Left ventricle myocardium superior (tissue), 1 donor: Measurements from ENCODE around the gene IL4R. TPM values are rescaled to one million over a fixed set of nuclear protein-coding genes. Genes with fewer than 3 reads are reported as not detected.
A peak's percentile ranks its signal among the peaks of the same experiment; 100 is the strongest.
"Not testable (repeated sequence)": the region's sequence is repeated elsewhere in the genome, so short reads cannot be mapped to it uniquely, and the experiment has no call there.

ENCODE experiments used
- ATAC-seq: fragments of 200-7000 bp; cut with Tn5 transposase; one replicate; pipeline ENCODE4 v1.9.1; 2020; ENCODE audit warnings: mild to moderate bottlenecking, moderate library complexity
- DNase-seq: peaks from one replicate; pipeline ENCODE4 v3.0.0-alpha.2; 2020
- intact Hi-C: fragments of 100-400 bp; cut with micrococcal nuclease; formaldehyde crosslinking; loops from one replicate; pipeline ENCODE4 v1.11.0; 2022
- total RNA-seq: library from RNA; stranded (reverse); fragmentation: NEBNext Ultra II Directional; extraction: Animal tissue kit (Norgen Biotek cat#: 25700); gene quantifications from one replicate; pipeline ENCODE4 v1.2.1, GENCODE V29; 2021
- donor health status: DM: no; HTN: yes; CAD: no; lungs with severe emphysema.

Gene IL4R
- total RNA-seq, 1 donor from 2014 or later = 9.8 TPM

DNA sequence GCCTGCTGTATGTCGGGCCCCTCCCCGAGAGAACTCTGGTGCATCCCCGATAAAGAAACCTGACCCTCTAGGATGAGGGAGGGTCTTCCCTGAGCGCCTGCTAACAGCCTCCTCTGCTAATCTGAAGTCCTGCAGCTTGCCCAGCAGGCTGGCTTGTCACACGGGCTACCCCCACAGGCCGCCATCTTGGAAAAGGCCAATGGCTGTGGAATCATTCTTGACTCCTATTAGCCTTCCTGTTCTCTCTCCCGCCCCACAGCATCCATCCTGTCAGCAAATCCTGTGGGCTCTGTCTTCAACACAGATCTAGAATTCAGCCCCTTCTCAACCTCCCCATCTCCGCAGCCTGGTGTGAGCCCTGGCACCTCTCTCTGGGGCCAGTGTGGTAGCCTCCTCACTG, 12.0 kb downstream of the IL4R start:
- intact Hi-C loops = no loop called here
- no peak for DNase-seq
- no peak for ATAC-seq

DNA sequence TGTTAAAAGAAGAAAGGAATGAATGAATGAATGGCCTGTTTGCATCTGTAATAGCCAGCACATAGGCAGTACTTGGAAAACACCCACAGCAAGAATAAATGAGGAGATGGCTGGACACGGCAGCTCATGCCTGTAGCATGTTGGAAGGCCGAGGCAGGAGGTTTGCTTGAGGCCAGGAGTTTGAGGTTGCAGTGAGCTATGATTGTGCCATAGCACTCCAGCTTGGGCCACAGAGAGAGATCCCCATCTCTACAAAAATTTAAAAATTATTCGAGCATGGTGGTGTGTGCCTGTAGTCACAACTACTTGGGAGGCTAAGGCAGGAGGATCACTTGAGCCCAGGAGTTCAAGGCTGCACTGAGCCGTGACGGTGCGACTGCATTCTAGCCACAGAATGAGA, 12.5 kb downstream of the IL4R start:
- ATAC-seq (no peak), DNase-seq (no peak)
- intact Hi-C loops = no loop called here

DNA sequence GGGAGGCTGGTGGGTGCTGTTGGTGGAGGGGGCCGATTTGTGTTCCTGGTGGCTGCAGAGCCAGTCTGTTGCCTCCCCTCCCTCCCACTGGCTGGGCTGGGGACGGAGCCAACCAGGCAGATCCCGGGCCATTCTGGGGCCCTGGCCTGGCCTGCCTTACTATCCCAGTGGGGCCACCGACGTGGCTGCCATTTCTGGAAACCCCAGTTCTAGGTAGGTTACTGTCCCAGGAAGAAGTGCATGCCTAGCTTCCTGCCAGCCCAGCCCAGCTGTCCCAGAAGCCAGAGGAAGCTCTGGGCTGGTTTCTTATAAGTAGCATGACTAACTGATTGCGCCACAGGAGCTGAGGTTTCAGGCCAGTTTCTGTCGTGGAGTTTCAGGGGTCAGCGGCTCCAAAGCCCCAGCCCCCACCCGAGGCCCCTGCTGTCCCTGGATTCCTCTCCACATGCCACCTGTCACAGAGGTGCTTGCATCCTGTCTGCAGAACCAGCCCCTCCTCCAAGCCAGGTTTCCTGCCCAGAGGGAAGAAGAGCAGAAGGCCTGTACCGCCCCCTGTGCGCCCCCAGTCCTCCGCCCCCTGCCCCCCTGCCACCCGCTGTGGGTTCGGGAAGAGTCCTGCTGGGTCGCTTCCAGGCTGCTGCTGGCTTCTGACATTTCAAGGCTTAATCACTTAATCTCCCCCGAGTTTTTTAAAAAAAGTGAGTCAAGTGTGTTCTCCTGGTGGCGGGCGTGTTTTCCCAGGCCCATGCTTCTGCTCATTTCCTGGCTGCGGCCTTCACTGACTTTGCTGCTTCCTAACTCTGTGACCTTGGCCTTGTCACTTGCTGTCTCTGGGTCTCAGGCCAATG, 13.2 kb downstream of the IL4R start:
- intact Hi-C loops = no loop called here
- peak; percentile 85 for ATAC-seq
- DNase-seq = peak; percentile 78

DNA sequence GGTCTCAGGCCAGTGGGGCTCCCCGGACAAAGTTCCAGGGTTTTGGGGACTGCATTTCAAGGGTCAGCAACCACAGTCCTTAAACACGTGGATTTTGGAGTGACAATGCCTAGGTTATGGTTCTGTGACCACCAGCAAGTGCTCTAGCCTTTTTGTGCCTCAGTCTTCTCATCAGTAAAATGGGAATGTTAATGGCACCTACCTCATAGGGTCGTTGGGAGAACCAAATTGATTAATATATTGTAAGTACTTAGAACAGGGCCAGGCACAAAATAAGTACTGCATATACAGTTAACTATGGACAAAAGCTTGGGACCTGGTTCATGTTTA, 13.8 kb downstream of the IL4R start:
- intact Hi-C loops = no loop called here
- no peak for DNase-seq
- no peak for ATAC-seq

DNA sequence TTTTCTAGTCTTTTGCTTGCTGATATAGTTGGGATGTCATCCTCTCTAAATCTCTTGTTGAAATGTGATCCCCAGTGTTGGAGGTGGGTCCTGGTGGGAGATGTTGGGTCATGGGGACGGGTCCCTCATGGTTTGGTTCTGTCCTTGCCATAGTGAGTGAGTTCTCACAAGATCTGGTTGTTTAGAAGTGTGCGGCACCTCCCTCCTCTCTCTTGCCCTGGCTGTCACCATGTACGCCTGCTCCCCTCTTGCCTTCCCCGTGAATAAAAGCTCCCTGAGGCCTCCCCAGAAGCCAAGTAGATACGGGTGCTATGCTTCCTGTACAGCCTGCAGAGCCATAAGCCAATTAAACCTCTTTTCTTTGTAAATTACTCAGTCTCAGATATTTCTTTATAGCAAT, 15.2 kb downstream of the IL4R start:
- DNase-seq = no peak
- ATAC-seq = no peak
- intact Hi-C loops = no loop called here

DNA sequence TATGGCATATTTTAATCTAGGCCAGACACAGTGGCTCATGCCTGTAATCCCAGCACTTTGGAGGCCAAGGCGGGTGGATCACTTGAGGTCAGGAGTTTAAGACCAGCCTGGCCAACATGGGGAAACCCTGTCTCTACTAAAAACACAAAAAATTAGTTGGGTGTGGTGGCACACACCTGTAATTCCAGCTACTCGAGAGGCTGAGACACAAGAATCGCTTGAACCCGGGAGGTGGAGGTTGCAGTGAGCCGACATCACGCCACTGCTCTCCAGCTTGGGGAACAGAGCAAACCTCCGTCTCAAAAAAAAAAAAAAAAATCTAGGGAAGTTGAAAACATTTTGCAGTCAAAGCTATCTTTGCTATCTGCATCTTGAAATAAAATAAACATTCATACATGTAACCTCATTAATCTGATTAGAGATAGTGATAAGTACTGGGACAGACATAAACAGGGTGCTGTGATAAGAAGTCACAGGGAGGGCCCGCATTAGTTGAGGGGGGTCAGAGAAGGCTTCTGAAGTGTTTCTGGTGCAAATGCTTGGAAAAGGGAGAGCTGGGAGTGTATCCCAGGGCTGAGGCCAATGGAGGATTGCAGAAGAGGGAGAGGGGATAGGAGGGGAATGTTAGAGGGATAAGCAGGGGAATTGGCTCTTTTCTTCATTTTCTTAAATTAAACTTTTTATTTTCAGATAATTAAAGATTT, 15.8 kb downstream of the IL4R start:
- ATAC-seq, intact Hi-C loops, DNase-seq: not testable (repeated sequence)

DNA sequence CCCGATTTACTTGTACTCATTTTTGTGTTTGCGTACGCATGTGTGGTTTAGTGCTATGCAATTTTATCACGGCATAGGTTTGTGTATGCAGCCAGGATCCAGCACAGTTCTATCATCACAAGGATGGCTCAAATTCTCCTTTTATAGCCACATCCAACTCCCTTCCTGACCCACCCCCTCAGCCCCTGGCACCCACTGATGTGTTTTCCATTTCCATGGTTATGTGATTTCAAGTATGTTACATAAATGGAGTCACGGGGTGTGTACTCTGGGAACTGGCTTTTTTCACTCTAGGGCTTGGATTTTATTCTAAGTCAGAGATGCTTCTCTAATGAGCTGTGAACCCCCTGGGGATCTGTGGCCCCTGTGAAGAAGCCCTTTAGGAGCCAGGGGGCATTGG, 16.8 kb downstream of the IL4R start:
- intact Hi-C loops = no loop called here
- DNase-seq (peak; percentile 52), ATAC-seq (peak; percentile 55)

DNA sequence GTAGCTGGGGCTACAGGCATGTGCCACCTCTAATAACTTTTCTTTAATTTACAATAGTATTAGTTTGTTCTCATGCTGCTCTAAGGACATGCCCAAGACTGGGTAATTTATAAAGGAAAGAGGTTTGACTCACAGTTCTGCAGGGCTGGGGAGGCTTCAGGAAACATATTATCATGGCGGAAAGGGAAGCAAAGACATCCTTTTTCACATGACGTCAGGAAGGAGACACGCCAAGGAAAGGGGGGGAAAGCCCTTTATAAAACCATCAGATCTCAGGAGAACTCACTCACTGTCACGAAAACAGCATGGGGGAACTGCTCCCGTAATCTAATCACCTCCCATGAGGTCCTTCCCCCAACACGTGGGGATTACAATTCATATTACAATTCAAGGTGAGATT, 18.3 kb downstream of the IL4R start:
- peak; percentile 30 for ATAC-seq

DNA sequence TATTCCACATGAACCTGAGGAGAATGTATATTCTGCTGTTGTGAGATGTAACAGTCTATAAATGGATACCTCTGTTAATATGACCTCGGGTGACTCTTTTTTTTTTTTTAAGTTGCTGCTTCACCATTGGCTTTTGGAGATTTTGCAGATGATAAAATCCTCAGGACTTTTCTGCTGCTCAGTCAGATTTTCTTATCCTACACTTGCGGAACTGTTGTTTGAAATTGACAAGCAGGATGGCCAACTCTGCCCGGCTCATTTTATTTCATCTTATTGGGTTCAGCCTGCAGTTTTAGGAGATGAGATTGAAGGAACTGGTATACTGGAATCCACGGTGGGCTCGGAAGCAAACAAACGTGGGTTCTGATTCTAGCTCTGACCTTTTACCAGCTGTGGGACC, 19.3 kb downstream of the IL4R start:
- intact Hi-C loops = no loop called here
- ATAC-seq (no peak), DNase-seq (no peak)

More for the DNA sequence above, 18.3 kb downstream of the IL4R start:
- intact Hi-C loops = no loop called here
- DNase-seq = no peak

DNA sequence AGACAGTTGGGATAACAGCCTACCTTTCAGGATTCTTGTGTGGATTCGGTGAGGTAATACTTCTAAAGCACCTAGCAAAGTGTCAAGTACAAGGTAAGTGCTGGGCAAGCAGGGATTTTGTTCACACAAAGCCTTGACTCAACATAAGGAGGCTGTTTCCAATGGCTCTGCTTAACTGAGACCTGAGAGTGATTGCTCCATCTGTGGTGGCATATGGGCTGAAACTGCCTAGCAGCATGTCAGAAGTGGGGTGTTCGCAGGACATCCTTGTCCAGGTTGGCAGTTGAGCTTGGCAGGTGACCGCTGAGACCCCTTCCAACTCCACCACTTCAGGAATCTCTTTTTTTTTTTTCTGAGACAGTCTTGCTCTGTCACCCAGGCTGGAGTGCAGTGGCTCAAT, 19.8 kb downstream of the IL4R start:
- no peak for DNase-seq

DNA sequence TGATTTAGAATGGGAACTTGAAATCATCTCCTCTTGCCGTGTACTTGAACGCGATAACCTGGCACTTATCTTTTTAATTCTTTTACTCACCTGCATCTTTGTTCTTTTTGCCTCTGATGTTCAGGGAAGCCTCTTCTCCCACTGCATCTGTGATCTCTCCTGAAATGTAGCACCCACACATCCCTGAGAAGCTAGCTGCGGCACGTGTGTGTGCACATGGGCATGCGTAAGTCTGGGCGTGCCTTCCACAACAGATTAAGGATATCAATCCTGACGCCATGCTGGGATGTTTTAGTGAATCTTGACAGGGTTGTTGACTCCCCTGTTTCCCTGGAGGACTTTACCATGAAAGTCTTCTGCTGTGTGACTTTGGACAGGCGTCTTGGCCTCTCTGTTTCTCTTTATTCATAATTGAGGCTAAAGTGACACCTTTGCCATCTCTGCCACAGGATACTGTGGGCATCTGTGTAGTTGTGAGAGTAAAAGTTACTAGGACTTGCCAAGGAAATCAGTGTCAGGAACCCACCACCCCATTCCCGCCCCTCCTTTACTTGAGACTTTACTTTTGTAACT, 20.5 kb downstream of the IL4R start:
- DNase-seq (no peak), ATAC-seq (no peak)
- intact Hi-C loops = no loop called here

More for the DNA sequence above, 19.8 kb downstream of the IL4R start:
- intact Hi-C loops = no loop called here
- ATAC-seq = no peak

DNA sequence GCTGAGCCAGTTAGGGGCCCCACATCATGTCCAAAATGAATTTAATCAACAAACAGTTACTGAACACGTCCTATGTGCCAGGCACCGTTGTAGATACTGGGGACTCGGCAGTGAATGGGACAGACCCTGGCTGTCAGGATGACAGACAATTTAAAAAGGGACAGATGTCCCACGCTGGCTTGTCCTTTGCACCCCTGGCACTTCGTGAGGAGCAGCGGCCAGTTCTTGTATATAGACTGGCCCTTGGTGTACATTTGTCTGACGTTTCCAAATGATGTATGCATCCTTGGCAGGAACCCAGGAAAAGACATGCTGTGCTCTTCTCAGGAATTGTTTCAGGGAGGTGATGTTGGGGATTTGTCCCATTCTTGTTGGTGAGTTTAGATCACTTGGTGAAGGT, 21.1 kb downstream of the IL4R start:
- intact Hi-C loops = no loop called here
- ATAC-seq = no peak
- no peak for DNase-seq

DNA sequence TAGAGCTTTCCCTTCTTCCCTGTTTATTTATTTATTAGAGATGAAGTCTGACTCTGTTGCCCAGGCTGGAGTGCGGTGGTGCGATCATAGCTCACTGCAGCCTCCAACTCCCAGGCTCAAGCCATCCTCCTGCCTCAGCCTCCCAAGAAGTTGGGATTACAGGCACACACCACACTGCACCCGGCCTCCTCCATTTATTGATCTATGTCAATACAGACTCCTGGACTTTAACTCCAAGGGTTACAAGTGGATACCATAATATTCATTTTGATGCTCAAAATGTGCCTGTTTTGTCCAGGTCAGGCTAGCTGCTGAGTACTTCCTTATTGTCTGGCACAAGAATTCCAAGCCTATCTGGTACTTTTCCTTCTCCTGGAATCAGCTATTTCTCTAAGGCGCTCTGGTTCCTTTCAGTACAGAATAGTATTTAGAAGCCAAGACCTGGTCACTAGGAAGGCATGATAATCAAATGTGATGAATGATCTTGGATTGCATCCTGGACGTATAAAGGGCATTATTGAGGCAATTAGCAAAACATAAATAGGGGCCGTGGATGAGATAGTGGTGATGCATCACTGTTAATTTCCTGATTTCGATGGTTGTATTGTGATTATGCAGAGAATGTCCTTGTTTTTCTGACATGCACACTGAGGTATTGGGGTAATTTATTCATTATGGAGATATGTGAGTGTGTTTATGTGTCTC, 21.7 kb downstream of the IL4R start:
- ATAC-seq (no peak), DNase-seq (no peak)
- intact Hi-C loops = no loop called here

DNA sequence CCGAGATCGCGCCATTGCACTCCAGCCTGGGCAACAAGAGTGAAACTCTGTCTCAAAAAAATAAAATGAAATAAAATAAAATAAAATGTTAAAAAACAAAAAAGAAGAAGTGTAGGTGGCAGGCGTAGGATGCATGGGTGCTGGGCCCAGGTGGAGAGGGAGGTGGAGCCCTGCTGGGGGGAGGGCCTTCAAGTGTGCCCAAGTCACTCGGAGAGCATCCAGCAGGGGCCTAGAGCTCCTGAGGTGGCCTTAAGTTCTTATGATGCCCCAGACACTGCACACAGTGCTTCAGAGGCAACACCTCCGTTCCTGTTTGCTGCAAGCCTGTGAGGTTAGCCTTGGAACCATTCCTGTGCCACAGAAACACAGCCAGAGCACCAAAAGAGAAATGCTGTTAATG, 23.2 kb downstream of the IL4R start:
- ATAC-seq (no peak), DNase-seq (no peak)
- intact Hi-C loops = no loop called here

DNA sequence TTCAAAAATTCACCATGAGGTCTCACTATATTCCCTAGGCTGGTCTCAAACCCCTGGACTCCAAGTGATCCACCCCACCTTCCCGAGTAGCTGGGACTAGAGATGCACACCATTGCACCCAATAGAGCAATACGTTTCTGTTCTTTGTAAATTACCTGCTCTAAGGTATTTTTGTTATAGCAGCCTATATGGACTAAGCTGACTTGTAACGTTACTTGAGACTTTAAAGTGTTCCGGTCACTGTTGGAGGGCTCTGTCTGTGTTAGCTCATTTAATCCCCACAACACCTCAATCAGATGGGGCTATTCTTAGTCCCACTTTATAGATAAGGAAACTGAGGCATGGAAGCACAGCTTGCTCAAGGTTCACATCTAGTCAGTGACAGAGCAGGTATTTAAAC, 25.4 kb downstream of the IL4R start:
- no peak for ATAC-seq
- no peak for DNase-seq
- intact Hi-C loops = no loop called here

DNA sequence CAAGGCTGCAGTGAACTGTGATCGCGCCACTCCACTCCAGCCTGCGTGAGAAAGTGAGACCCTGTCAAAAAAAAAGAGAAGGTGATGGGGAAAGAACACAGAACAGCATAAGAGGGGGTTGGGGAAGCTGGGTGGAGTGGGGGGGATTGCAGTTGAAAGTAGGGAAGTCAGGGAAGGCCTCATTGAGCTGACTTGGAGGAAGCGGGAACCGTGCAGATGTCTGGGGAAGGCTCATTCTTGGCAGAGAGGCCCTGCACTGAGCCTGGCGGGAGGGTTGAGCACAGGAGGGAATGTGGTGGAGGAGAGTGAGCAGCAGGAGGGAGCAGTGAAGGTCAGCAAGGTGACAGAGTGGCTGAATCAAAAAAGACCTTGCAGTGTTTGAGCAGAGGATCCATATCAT, 26.9 kb downstream of the IL4R start:
- peak; percentile 57 for ATAC-seq
- intact Hi-C loops = no loop called here
- no peak for DNase-seq

DNA sequence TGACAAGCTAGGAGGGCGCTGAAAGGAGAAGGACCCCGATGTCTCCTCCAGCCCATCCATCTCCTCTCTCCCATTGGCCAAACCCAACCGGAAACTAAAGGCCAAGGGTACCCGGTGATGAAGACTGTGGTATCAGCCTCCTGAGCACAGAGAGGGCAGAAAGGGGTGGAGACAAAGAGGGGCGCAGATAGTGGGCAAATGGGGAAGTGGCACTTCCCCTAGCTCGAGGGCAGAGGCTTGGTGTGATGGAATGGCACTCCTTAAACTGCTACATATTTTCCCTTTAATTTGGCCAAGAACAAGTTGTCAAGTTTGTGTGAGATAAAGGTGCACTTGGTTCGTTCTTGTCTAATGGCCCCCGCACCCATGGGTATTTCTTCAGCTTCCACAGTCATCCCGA, 27.8 kb downstream of the IL4R start:
- intact Hi-C loops = no loop called here
- no peak for DNase-seq
- no peak for ATAC-seq

DNA sequence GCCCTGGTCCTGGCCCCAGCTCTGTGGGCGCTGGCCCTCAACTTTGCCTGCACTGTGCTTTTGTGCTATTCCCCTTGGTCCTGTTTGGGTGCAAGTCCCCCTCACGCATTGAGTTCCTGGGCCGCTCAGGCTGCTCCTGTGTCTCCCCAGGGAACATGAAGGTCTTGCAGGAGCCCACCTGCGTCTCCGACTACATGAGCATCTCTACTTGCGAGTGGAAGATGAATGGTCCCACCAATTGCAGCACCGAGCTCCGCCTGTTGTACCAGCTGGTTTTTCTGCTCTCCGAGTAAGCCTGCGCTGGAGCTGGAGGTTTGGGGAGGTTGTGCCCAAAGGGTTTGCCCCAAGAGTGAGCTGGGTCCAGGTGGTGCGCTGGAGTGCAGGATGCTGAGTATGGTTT, 28.2 kb downstream of the IL4R start:
- intact Hi-C loops = no loop called here
- ATAC-seq (no peak), DNase-seq (no peak)

DNA sequence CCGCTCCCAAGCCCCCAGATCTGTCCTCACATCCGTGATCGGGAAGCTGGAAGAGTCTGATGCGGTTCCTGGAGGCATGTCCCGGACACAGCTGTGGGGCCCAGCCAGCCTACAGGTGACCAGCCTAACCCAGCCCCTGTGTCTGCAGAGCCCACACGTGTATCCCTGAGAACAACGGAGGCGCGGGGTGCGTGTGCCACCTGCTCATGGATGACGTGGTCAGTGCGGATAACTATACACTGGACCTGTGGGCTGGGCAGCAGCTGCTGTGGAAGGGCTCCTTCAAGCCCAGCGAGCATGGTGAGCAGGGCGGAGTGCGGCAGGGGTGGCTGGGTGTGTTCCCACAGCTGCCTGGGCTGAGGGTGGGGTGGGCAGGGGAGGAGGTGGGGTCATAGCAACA, 30.9 kb downstream of the IL4R start:
- ATAC-seq (no peak), DNase-seq (no peak)
- intact Hi-C loops = no loop called here

DNA sequence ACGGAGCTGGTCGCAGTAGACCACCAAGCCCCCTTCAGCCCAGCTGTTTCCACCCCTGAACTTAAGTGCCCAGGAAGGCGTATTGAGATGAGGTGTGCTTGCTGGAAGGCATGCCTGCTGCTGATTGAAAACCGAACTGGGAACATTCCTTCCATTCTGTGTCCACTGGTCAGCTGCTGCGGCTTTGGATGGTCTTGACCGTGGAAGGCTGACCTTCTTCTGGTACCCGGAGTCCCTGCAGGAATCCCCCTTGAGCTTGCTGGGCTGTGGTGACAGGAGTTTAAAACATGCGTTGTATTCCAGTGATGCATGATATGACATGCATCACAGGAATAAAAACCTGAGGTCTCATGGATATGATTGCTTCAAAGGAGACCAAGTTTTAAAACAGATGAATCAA, 31.4 kb downstream of the IL4R start:
- no peak for ATAC-seq
- intact Hi-C loops = no loop called here

More for the DNA sequence above, 31.4 kb downstream of the IL4R start:
- no peak for DNase-seq
